ENCODE measurements around the gene C1orf115.
A peak's percentile ranks its signal among the peaks of the same experiment; 100 is the strongest.
"Not testable (repeated sequence)": the region's sequence is repeated elsewhere in the genome, so short reads cannot be mapped to it uniquely, and the experiment has no call there.

The C1orf115 gene, protein sequence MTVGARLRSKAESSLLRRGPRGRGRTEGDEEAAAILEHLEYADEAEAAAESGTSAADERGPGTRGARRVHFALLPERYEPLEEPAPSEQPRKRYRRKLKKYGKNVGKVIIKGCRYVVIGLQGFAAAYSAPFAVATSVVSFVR

GRCh38 chr1:220690140-220691052, at the start of gene C1orf115:
Gene C1orf115, plus strand, starts transcription at chr1:220690363. Its CDS starts 40 bp downstream, at chr1:220690403.
- peak; percentile 80 for DNase-seq

DNA sequence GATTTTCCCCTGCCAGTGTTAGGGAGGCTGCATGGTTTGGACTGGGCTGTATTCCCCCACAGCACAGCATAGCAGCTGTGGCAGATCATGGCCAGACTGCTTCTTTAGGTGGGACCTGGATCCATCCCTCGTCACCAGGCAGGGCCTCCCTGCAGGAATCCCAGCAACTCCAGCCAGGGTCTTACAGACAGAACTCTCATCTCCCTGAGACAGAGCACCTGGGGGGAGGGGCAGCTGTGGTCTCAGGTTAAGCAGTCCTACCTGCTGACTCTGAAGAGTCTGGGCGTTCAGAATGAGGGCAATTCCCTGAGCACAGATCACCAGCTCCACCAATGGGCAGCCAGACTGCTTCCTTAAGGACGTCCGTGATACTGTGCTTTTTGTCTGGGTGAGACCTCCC, 47.9 kb upstream of the C1orf115 start:
- DNase-seq, result no peak

- no peak for DNase-seq
Measured at GRCh38 chr1:220652995-220653394, 37.2 kb upstream of the C1orf115 start.

DNA sequence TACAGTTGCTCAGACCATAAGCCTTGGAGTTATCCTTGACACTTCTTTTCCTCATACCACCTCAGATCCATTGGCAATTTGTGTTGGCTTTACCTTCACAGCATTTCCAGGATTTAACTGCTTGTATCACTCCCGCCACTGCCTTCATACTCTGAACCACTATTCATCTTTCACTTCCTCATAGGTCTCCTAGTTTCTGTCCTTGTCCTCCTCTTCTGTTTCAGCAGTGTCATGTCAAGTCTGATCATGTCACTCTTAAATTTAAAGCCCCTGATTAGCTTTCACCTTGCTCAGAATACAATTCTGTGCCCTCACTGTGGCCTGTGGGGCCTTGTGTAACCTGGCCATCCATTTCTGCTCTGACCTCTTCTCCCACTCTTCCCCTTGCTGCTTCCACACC, 34.7 kb upstream of the C1orf115 start:
- no peak for DNase-seq

DNA sequence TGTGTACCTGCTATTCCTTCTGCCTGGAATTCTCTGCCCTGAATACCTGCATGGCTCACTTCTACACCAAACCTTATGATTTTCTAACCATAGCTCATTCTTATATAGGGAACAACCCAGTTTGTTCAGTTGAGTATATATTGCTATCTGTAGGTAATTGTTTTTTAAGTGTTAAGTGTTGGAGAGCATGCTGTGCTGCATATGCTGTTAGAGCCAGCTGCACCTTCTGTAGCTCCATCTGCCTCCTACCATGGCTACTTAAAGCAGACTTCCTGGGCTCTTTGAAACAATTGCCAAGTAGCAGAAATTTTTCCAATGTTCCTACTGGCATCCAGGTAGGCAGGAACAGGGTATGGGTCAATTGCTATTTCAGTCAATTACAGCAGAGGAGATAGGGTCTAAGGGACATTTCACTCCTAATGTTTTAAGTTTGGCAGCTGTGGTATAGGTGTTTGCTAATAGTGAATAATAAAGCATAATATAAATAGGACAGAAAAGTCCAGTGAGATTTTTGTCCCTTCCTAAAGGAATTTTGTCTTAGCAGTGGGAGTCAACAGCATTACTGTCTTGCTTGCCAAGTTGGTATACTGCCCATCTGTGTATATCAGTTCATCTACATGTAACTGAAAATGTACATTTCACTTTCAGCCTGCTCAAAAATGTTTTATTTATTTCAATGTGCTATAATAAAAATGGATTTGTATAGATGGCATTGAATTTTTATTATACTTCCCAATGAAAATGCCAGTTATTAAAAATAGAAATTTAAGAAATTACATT, 34.0 kb upstream of the C1orf115 start:
- DNase-seq, result no peak

DNA sequence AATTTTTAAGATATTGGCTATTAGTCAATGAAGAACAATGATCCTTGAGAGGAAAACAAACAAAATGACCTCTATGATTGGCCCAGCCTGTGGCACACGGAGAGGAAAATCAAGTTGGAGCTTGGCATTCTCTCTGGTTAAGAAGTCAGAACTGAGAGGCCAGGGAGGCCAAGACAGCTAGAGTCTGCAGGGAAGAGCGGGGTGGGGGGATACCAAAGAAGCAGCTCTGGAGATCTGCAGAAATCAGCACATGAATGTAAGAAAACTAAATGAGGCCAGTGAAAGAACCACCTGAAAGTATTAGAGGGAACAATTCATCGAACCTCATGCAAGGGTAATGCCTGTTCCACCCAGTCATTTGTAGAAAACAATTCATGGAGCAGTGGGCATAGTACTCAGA, 23.8 kb upstream of the C1orf115 start:
- DNase-seq, result no peak

GRCh38 chr1:220669005-220669404, 21.2 kb upstream of the C1orf115 start:
- no peak for DNase-seq

- DNase-seq, result no peak
Measured at GRCh38 chr1:220670365-220670764, 19.8 kb upstream of the C1orf115 start.

- DNase-seq, result no peak
Measured at GRCh38 chr1:220673921-220674320, 16.2 kb upstream of the C1orf115 start.

- no peak for DNase-seq
Measured at GRCh38 chr1:220677251-220677650, 12.9 kb upstream of the C1orf115 start.

- peak; percentile 32 for DNase-seq
Measured at GRCh38 chr1:220680085-220680687, 10.0 kb upstream of the C1orf115 start.

DNA sequence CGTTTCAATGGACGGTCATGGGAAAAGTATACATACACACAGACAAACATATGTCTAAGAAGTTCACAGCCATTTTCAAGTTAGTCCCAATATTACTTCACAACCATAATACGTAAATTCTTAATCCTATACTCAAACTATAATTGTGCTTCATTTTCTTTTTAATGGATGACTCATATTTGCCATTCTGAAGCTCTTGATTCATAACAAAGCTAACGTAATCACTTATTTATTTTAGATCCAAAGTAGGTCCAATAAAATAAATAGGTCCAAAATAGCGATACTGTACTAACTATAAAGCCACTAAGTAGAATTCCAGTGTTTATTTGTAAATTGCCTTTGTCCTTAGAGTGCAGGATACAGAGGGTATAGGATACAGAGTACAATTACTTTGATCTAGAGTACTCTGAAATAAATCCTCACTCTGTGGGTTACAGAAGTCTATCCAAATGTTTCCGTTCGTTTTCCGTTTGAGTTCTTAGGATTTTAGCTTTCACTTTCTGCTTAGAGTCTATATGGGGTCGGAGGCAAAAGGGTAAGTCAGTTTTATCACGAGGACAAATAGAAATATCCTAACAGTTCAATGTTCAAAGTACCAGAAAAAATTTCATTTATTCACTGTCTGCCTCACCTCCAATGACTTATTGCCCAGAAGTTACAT, 8.8 kb upstream of the C1orf115 start:
- DNase-seq, result no peak

DNA sequence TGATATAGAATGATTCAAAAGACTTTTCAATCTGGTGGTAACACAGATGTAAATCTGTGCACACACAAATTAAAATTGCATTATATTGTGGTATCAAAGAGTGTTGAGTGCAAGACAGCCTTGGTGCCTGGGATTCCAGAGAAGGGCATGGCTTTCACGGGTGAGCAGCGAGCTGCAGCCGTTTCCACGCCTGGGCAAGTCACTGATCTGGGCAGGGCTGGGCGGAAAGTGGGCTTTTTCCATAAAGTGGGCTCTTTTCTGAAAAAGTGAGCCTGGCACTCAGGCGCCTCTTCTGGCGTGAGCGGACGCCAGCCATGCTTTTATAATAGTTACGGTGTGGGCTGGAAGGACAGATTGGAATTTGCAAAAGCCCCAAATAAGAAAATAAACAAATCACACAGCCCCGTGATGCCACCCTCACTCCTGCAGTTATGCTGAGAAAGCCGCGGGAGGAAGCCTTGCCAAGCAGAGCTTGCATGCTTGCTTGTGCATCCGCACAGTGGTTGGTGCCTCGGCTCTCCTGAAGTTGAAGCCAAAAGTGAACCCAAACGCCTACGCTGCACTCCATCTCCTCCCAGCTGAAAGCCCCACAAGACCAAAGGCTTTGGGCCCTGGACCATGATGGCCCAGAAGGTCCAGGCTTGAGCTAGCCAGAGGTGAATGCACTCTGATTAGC, 7.1 kb upstream of the C1orf115 start:
- no peak for DNase-seq

DNA sequence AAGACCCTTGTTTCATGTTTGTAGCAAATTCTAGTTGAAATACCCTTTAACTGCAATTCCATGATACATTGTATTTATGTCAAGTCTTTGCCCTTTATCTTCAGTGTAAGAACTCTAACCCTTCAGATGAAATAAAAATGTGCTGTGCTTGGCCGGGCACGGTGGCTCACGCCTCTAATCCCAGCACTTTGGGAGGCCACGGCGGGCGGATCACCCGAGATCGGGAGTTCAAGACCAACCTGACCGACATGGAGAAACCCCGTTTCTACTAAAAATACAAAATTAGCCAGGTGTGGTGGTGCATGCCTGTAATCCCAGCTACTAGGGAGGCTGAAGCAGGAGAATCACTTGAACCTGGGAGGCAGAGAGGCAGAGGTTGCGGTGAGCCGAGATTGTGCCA, 6.4 kb upstream of the C1orf115 start:
- not testable (repeated sequence) for DNase-seq

- DNase-seq, result no peak
Measured at GRCh38 chr1:220684890-220685289, 5.3 kb upstream of the C1orf115 start.

GRCh38 chr1:220685879-220686278, 4.3 kb upstream of the C1orf115 start:
- no peak for DNase-seq

DNA sequence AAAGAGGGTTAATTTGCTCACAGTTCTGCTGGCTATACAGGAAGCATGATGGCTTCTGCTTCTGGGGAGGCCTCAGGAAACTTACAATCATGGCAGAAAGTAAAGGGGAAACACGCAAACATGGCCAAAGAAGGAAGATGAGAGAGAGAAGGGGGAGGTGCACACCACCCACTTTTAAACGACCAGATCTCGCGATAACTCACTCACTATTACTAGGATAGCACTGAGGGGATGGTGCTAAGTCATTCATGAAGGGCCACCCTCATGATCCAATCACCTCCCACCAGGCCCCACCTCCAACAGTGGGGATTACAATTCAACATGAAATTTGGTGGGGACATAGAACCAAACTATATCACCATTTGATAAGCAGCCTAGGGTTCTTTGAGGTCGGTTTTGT, 2.4 kb upstream of the C1orf115 start:
- DNase-seq, result no peak

- no peak for DNase-seq
Measured at GRCh38 chr1:220689666-220690065, 497 bp upstream of the C1orf115 start.

DNA sequence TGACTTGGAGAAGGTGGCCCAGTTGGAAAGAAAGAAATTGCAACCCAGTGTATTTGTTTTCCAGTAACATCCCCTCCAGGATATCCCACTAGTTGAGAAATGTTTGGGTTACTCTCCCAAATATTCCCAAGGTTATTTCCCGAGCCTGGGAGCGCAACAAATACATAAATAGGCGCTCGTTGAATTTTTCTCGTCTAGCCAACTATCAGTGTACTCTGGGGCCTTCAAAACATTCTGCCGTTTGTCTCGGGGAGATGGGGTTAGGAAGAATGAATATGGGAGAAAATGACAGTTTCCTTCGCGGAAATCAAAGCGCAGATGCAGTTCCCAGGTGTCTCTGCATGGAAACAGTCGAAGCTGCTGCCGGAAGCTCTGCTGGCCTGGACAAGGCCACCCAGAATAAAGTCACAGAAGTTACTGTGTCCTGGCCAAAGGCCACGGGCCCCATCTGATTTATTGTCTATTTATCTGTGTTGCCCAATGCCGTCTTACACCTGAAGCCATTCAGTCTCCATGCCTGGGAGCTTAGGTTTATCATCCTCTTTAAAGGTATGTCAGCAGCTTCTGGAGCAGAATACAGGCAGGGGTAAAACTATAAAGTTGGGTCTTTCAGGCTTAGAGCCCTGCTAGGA, 1.0 kb downstream of the C1orf115 start:
- peak; percentile 25 for DNase-seq

DNA sequence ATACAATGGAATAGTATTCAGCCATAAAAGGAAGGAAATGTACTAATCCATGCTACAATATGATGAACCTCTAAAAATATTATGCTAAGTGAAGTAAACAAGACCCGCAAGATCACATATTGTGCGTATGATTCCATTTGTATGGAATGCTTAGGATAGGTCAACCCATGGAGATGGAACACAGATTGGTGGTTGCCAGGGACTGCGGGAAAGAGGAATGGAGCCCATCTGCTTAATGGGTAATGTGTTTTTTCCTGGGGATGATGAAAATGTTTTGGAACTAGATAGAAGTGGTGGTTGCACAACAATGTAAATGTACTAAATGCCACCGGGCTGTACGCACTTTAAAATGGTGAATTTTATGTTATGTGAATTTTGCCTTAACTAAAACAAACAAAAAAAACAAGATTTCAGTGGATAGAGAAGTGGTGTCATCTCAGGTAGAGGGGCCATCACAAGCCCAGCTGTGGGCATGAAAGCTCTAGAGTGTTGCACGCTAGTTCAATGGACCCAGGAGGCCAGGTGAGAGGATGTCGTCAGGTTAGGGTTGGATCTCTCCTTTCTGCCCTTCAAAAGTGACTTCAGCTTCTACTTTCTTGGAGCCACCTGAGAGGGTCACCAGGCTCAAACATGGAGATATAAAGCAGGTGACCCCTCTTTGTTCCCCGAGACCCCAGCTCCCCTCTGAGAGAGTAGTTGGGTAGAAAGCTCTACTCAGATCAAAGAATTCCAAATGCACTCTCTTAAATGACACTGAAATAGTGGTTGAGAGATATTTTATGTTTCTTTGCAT, 2.5 kb downstream of the C1orf115 start:
- DNase-seq, result no peak

Measured in NCI-H510A treated with DMSO at 0.1 percent for 48 hours (cell line).